Amygdala (tissue), 56 donors: ENCODE results near the gene NUDT8.
"Not testable (repeated sequence)": the region's sequence is repeated elsewhere in the genome, so short reads cannot be mapped to it uniquely, and the experiment has no call there.

Experiments used
- DNase-seq, 56 donors: peaks; one replicate each; lab custom pipeline; 2025; lab: John Stamatoyannopoulos, UW

NUDT8 gene

GRCh38 chr11:67599149-67599548, 30.6 kb downstream of the NUDT8 start:
- no peak for DNase-seq

GRCh38 chr11:67597963-67598362, 31.8 kb downstream of the NUDT8 start:
- not testable (repeated sequence) for DNase-seq

- DNase-seq = not testable (repeated sequence)
Observed at GRCh38 chr11:67597458-67597857, 32.3 kb downstream of the NUDT8 start.

GRCh38 chr11:67596753-67597300, 32.9 kb downstream of the NUDT8 start:
- no peak for DNase-seq

- DNase-seq = no peak
Observed at GRCh38 chr11:67594480-67594879, 35.3 kb downstream of the NUDT8 start.

- DNase-seq = no peak
Observed at GRCh38 chr11:67593565-67593905, 36.2 kb downstream of the NUDT8 start.

- no peak for DNase-seq
Observed at GRCh38 chr11:67592880-67593564, 36.7 kb downstream of the NUDT8 start.

- not testable (repeated sequence) for DNase-seq
Observed at GRCh38 chr11:67588899-67589415, 40.8 kb downstream of the NUDT8 start.

GRCh38 chr11:67588136-67588503, 41.6 kb downstream of the NUDT8 start:
- DNase-seq = no peak

GRCh38 chr11:67586568-67587250, 43.0 kb downstream of the NUDT8 start:
- no peak for DNase-seq

- no peak for DNase-seq
Observed at GRCh38 chr11:67585911-67586310, 43.8 kb downstream of the NUDT8 start.

GRCh38 chr11:67584881-67585873, 44.6 kb downstream of the NUDT8 start:
- peak in 1 of 56 donors; percentile 6 for DNase-seq

- DNase-seq = peak in 30 of 56 donors; percentile 8 to 65 (median 45)
Observed at GRCh38 chr11:67584205-67584880, 45.4 kb downstream of the NUDT8 start.

GRCh38 chr11:67583247-67584204, 46.2 kb downstream of the NUDT8 start, which contains the start of gene GSTP1:
Gene GSTP1 (plus strand): TSS chr11:67583812. CDS start chr11:67583844, 32 bp downstream.
- peak in 55 of 56 donors; percentile 45 to 91 (median 77) for DNase-seq

- no peak for DNase-seq
Observed at GRCh38 chr11:67582011-67582410, 47.7 kb downstream of the NUDT8 start.

GRCh38 chr11:67581469-67581868, 48.3 kb downstream of the NUDT8 start:
- DNase-seq = no peak

- no peak for DNase-seq
Observed at GRCh38 chr11:67577951-67578350, 51.8 kb downstream of the NUDT8 start.
